ENCODE measurements around the gene CHGA.

CHGA gene

DNA sequence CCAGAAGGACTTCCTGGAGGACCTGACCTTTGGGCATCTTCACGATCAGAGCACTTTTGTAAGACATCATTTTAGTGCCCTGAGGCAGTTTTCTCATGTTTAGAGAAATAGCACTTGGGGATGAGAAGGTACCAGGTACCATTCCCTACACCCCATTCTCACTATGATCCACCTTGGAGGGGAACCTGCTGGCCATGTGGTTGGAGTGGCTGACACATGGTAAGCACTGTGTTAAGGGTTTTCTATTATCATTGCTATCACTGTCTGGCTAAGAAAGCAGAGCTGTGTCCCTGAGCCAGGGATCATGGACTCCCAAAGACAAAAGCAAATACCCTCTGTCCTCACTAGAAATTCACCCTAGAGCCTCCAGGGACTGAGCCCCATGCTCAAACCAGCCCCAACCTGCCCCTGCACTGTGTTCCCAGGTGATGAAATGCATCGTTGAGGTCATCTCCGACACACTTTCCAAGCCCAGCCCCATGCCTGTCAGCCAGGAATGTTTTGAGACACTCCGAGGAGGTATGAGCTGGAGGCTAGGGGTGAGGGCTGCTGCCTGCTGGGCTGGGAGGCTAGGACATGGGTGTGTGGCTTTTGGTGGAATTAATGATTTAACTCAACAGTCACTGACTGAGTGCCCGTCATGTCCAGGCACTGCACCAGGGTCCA, 3.4 kb downstream of the CHGA start:
- no peak overlapping the region for H3K4me3 ChIP-seq (ENCODE audit: low read length)
- DNase-seq (ENCODE audit: low read depth): no peak
- TF ChIP-seq, protein P1, sequence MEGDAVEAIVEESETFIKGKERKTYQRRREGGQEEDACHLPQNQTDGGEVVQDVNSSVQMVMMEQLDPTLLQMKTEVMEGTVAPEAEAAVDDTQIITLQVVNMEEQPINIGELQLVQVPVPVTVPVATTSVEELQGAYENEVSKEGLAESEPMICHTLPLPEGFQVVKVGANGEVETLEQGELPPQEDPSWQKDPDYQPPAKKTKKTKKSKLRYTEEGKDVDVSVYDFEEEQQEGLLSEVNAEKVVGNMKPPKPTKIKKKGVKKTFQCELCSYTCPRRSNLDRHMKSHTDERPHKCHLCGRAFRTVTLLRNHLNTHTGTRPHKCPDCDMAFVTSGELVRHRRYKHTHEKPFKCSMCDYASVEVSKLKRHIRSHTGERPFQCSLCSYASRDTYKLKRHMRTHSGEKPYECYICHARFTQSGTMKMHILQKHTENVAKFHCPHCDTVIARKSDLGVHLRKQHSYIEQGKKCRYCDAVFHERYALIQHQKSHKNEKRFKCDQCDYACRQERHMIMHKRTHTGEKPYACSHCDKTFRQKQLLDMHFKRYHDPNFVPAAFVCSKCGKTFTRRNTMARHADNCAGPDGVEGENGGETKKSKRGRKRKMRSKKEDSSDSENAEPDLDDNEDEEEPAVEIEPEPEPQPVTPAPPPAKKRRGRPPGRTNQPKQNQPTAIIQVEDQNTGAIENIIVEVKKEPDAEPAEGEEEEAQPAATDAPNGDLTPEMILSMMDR (conservative IDR thresholded peaks at IDR 0.05; ENCODE audit: low read length): no peak

GRCh38 chr14:92926931-92927330, 4.0 kb downstream of the CHGA start:
- no peak overlapping the region for H3K4me3 ChIP-seq (ENCODE audit: low read length)
- DNase-seq (ENCODE audit: low read depth): no peak
- TF ChIP-seq, protein P1 (conservative IDR thresholded peaks at IDR 0.05; ENCODE audit: low read length): no peak

- TF ChIP-seq, protein P1 (conservative IDR thresholded peaks at IDR 0.05; ENCODE audit: low read length): no peak
- DNase-seq (ENCODE audit: low read depth): no peak
- H3K4me3 ChIP-seq (ENCODE audit: low read length): no peak overlapping the region
Observed at GRCh38 chr14:92927349-92928257, 4.7 kb downstream of the CHGA start.

- H3K4me3 ChIP-seq (ENCODE audit: low read length): no peak overlapping the region
- TF ChIP-seq, protein P1 (conservative IDR thresholded peaks at IDR 0.05; ENCODE audit: low read length): no peak
Observed at GRCh38 chr14:92928258-92928629, 5.3 kb downstream of the CHGA start.

GRCh38 chr14:92928961-92929688, 6.2 kb downstream of the CHGA start:
- no peak for DNase-seq (ENCODE audit: low read depth)
- TF ChIP-seq, protein P1 (conservative IDR thresholded peaks at IDR 0.05; ENCODE audit: low read length): no peak
- no peak overlapping the region for H3K4me3 ChIP-seq (ENCODE audit: low read length)

More at GRCh38 chr14:92928258-92928629, 5.3 kb downstream of the CHGA start:
- no peak for DNase-seq (ENCODE audit: low read depth)

GRCh38 chr14:92929689-92930608, 7.0 kb downstream of the CHGA start:
- no peak for DNase-seq (ENCODE audit: low read depth)
- H3K4me3 ChIP-seq (ENCODE audit: low read length): no peak overlapping the region
- TF ChIP-seq, protein P1 (conservative IDR thresholded peaks at IDR 0.05; ENCODE audit: low read length): no peak

Measured in AG10803 (cell line).